Inflammatory macrophage treated with lipopolysaccharide for 1 hour (primary cell): ENCODE data around the gene ABCG4.
"Not testable (repeated sequence)": the region's sequence is repeated elsewhere in the genome, so short reads cannot be mapped to it uniquely, and the experiment has no call there.

ENCODE experiments used
- DNase-seq, 2 donors: peaks; one replicate each; pipeline ENCODE4 v3.0.0-alpha.2; 2020 to 2022

Gene ABCG4

GRCh38 chr11:119149018-119149785 is at the start of gene ABCG4:
ABCG4 (plus strand) TSS chr11:119149052; CDS start chr11:119149966, 914 bp downstream.
- DNase-seq: no peak

GRCh38 chr11:119099711-119100110 is 49.1 kb upstream of the ABCG4 start:
- no peak for DNase-seq

- peak; percentile 29 to 43 for DNase-seq
Measured at GRCh38 chr11:119100246-119100970, 48.4 kb upstream of the ABCG4 start.

GRCh38 chr11:119100994-119101758 is 47.7 kb upstream of the ABCG4 start:
- no peak for DNase-seq

GRCh38 chr11:119101759-119102423 is 47.0 kb upstream of the ABCG4 start, which contains the start of gene DPAGT1:
DPAGT1 (minus strand) TSS chr11:119101853; CDS start chr11:119101655, 198 bp downstream.
- peak; percentile 88 to 90 for DNase-seq

- not testable (repeated sequence) for DNase-seq
Measured at GRCh38 chr11:119103161-119103664, 45.6 kb upstream of the ABCG4 start.

- DNase-seq: no peak
Measured at GRCh38 chr11:119103793-119104192, 45.1 kb upstream of the ABCG4 start.

GRCh38 chr11:119106564-119107537 is 42.0 kb upstream of the ABCG4 start, which contains the start of gene C2CD2L:
C2CD2L (plus strand) TSS chr11:119107344; CDS start chr11:119107742, 398 bp downstream.
- DNase-seq: peak; percentile 89 to 92

- DNase-seq: no peak
Measured at GRCh38 chr11:119107538-119108145, 41.2 kb upstream of the ABCG4 start.

- DNase-seq: peak; percentile 53 to 70
Measured at GRCh38 chr11:119108146-119108856, 40.6 kb upstream of the ABCG4 start.

- DNase-seq: no peak
Measured at GRCh38 chr11:119108857-119109221, 40.0 kb upstream of the ABCG4 start.

- no peak for DNase-seq
Measured at GRCh38 chr11:119109843-119110242, 39.0 kb upstream of the ABCG4 start.

- no peak for DNase-seq
Measured at GRCh38 chr11:119110439-119110838, 38.4 kb upstream of the ABCG4 start.

- no peak for DNase-seq
Measured at GRCh38 chr11:119111361-119111925, 37.4 kb upstream of the ABCG4 start.

- no peak for DNase-seq
Measured at GRCh38 chr11:119112314-119113020, 36.4 kb upstream of the ABCG4 start.

- no peak for DNase-seq
Measured at GRCh38 chr11:119113716-119114115, 35.1 kb upstream of the ABCG4 start.

- DNase-seq: no peak
Measured at GRCh38 chr11:119114351-119114750, 34.5 kb upstream of the ABCG4 start.

GRCh38 chr11:119115484-119116234 is 33.2 kb upstream of the ABCG4 start:
- peak; percentile 81 to 83 for DNase-seq
